H9 (cell line): Measurements from ENCODE around the gene SLC43A1. TPM values are rescaled to one million over a fixed set of nuclear protein-coding genes. Genes with fewer than 3 reads are reported as not detected.

ENCODE experiments used
- DNase-seq: peaks from one replicate; pipeline ENCODE4 v3.0.0-alpha.2; 2017
- H2AFZ ChIP-seq: one replicate; pipeline ENCODE4 v1.6.1; 2013; ENCODE audit warnings: mild to moderate bottlenecking, low read length, control low read depth, moderate library complexity
- H2AK5ac ChIP-seq: 2 replicates; pipeline ENCODE4 v1.6.1; 2013; ENCODE audit warnings: low read length, control low read depth, mixed read lengths; ENCODE audit not compliant: insufficient read length
- H2BK120ac ChIP-seq: one replicate; pipeline ENCODE4 v1.6.1; 2013; ENCODE audit warnings: low read depth, mild to moderate bottlenecking, low read length, control low read depth, inconsistent platforms; ENCODE audit not compliant: poor library complexity, severe bottlenecking
- H2BK12ac ChIP-seq: 2 replicates; pipeline ENCODE4 v1.6.1; 2013; ENCODE audit warnings: low read length, control low read depth, mixed read lengths, low read depth; ENCODE audit not compliant: insufficient read length
- H2BK15ac ChIP-seq: 2 replicates; pipeline ENCODE4 v1.6.1; 2013; ENCODE audit warnings: low read depth, low read length, control low read depth
- H2BK20ac ChIP-seq: one replicate; pipeline ENCODE4 v1.6.1; 2013; ENCODE audit warnings: low read depth, mild to moderate bottlenecking, low read length, control low read depth, inconsistent platforms; ENCODE audit not compliant: poor library complexity, severe bottlenecking
- H2BK5ac ChIP-seq: 2 replicates; pipeline ENCODE4 v1.6.1; 2013; ENCODE audit warnings: low read length, control low read depth, mixed read lengths; ENCODE audit not compliant: insufficient read length
- H3K14ac ChIP-seq: 2 replicates; pipeline ENCODE4 v1.6.1; 2013; ENCODE audit warnings: low read length, control low read depth; ENCODE audit not compliant: insufficient read depth
- H3K18ac ChIP-seq: 2 replicates; pipeline ENCODE4 v1.6.1; 2013; ENCODE audit warnings: low read depth, mild to moderate bottlenecking, mixed read lengths, low read length, control low read depth; ENCODE audit not compliant: insufficient read length
- H3K23ac ChIP-seq: 2 replicates; pipeline ENCODE4 v1.6.1; 2013; ENCODE audit warnings: low read length, control low read depth, mixed read lengths, low read depth; ENCODE audit not compliant: insufficient read length
- H3K23me2 ChIP-seq: 2 replicates; pipeline ENCODE4 v1.6.1; 2013; ENCODE audit warnings: low read depth, mild to moderate bottlenecking, mixed read lengths, low read length, control low read depth; ENCODE audit not compliant: insufficient read length, poor library complexity, severe bottlenecking
- H3K27ac ChIP-seq: 2 replicates; pipeline ENCODE4 v1.5.1; 2013; ENCODE audit warnings: low read length, control low read depth, mixed read lengths, low read depth; ENCODE audit not compliant: insufficient read length
- H3K27me3 ChIP-seq: 2 replicates; pipeline ENCODE4 v1.6.1; 2013; ENCODE audit warnings: low read length, control low read depth, inconsistent platforms; ENCODE audit not compliant: insufficient read depth
- H3K4ac ChIP-seq: 2 replicates; pipeline ENCODE4 v1.6.1; 2013; ENCODE audit warnings: low read depth, mild to moderate bottlenecking, control low read depth, inconsistent platforms, low read length, moderate library complexity
- H3K4me1 ChIP-seq: 2 replicates; pipeline ENCODE4 v1.6.1; 2013; ENCODE audit warnings: low read length, control low read depth, inconsistent platforms; ENCODE audit not compliant: insufficient read depth
- H3K4me2 ChIP-seq: 2 replicates; pipeline ENCODE4 v1.6.1; 2013; ENCODE audit warnings: low read length, control low read depth, mixed read lengths; ENCODE audit not compliant: insufficient read length, insufficient read depth
- H3K56ac ChIP-seq: 2 replicates; pipeline ENCODE4 v1.6.1; 2013; ENCODE audit warnings: low read depth, mild to moderate bottlenecking, mixed read lengths, low read length, control low read depth; ENCODE audit not compliant: insufficient read length
- H3K79me1 ChIP-seq: 2 replicates; pipeline ENCODE4 v1.6.1; 2013; ENCODE audit warnings: low read depth, mild to moderate bottlenecking, moderate library complexity, low read length, control low read depth, inconsistent platforms; ENCODE audit not compliant: insufficient read depth, poor library complexity, severe bottlenecking
- H3K79me2 ChIP-seq: 2 replicates; pipeline ENCODE4 v1.6.1; 2013; ENCODE audit warnings: low read length, control low read depth, inconsistent platforms; ENCODE audit not compliant: insufficient read depth
- H3K9ac ChIP-seq: 2 replicates; pipeline ENCODE4 v1.6.1; 2013; ENCODE audit warnings: low read length, control low read depth, mixed read lengths; ENCODE audit not compliant: insufficient read length; ENCODE audit errors: extremely low read depth
- H3K9me3 ChIP-seq: one replicate; pipeline ENCODE4 v1.6.1; 2013; ENCODE audit warnings: low read depth, low read length, inconsistent platforms; ENCODE audit not compliant: control insufficient read depth
- H3T11ph ChIP-seq: one replicate; pipeline ENCODE4 v1.6.1; 2013; ENCODE audit warnings: mild to moderate bottlenecking, low read length, control low read depth, inconsistent platforms
- H4K20me1 ChIP-seq: one replicate; pipeline ENCODE4 v1.6.1; 2013; ENCODE audit not compliant: control insufficient read depth, insufficient read length, insufficient read depth
- H4K5ac ChIP-seq: 2 replicates; pipeline ENCODE4 v1.6.1; 2013; ENCODE audit warnings: low read depth, mild to moderate bottlenecking, mixed read lengths, low read length, control low read depth; ENCODE audit not compliant: insufficient read length
- H4K8ac ChIP-seq: replicated peaks from 2 replicates; pipeline ENCODE4 v1.6.1; 2013; ENCODE audit warnings: low read length, control low read depth, mixed read lengths, low read depth; ENCODE audit not compliant: insufficient read length
- H4K91ac ChIP-seq: 2 replicates; pipeline ENCODE4 v1.6.1; 2013; ENCODE audit warnings: low read depth, mild to moderate bottlenecking, moderate library complexity, mixed read lengths, low read length, control low read depth; ENCODE audit not compliant: insufficient read length
- H3K27ac Mint-ChIP-seq, 3 experiments: 2 replicates in 2 of 3; 3 replicates in 1 of 3; pipeline ENCODE4 v1.8.0; 2020 to 2021; ENCODE audit warnings: mixed read lengths in 3 of 3, mild to moderate bottlenecking in 1 of 3, moderate library complexity in 1 of 3
- H3K27me3 Mint-ChIP-seq: 2 replicates; pipeline ENCODE4 v1.8.0; 2021; ENCODE audit warnings: low read depth, mild to moderate bottlenecking, moderate library complexity, mixed read lengths
- H3K36me3 Mint-ChIP-seq, 3 experiments: 2 replicates in 2 of 3; 3 replicates in 1 of 3; pipeline ENCODE4 v1.8.0; 2020 to 2021; ENCODE audit warnings: low read depth in 3 of 3, mixed read lengths in 3 of 3; ENCODE audit not compliant: insufficient read depth in 1 of 3
- H3K4me1 Mint-ChIP-seq, 2 experiments: 2 replicates each; pipeline ENCODE4 v1.8.0; 2020; ENCODE audit warnings: mixed read lengths in 2 of 2
- H3K4me3 Mint-ChIP-seq, 2 experiments: 2 replicates in 1 of 2; 3 replicates in 1 of 2; pipeline ENCODE4 v1.8.0; 2020 to 2021; ENCODE audit warnings: mild to moderate bottlenecking in 2 of 2, mixed read lengths in 2 of 2, moderate library complexity in 1 of 2
- H3K9me3 Mint-ChIP-seq, 2 experiments: 2 replicates in 1 of 2; 3 replicates in 1 of 2; pipeline ENCODE4 v1.8.0; 2020; ENCODE audit warnings: mild to moderate bottlenecking in 2 of 2, mixed read lengths in 2 of 2, moderate library complexity in 1 of 2
- WGBS: extraction: QIAGEN DNeasy Blood & Tissue Kit; methylation state at CpG from one replicate; pipeline ENCODE4 v1.1.7; 2013; ENCODE audit warnings: missing lambda C conversion rate, low lambda C conversion rate, mixed read lengths; ENCODE audit not compliant: insufficient read length; ENCODE audit errors: extremely low coverage; 5-methylcytosine and 5-hydroxymethylcytosine counted together
- total RNA-seq: library from RNA; stranded (reverse); gene quantifications from 2 replicates; pipeline ENCODE4 v1.2.1, GENCODE V29; 2021
- TF ChIP-seq, protein P1 (sequence below): fragments of 200-600 bp; sonication (generic); conservative IDR thresholded peaks from 3 replicates; pipeline ENCODE4 v1.8.0; 2021; ENCODE audit warnings: antibody characterized with exemption, mild to moderate bottlenecking

SLC43A1 gene
- total RNA-seq, 1 experiment from 2014 or later: 17.0 TPM

DNA sequence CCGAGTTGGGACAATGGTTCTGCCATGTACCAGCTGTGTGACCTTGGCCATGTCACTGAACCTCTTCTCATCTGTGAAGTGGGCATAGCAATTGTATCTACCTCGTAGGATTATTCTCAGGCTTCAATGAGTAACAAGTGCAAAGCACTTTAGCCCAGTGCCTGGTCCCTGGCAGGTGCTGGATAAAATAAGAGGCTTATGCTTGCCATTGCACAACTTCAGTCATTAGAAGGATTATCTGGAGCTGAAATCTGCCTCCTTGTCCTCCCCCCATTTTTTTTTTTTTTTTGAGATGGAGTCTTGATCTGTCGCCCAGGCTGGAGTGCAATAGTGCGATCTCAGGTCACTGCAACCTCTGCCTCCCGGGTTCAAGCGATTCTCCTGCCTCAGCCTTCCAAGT is 29.1 kb upstream of the SLC43A1 start:
- H2AFZ ChIP-seq: no peak overlapping the region
- no peaks in the 10 kb centered on the region for H3K79me1 ChIP-seq
- no peak overlapping the region for H4K8ac ChIP-seq
- no peak overlapping the region for H3K18ac ChIP-seq
- TF ChIP-seq, protein P1, sequence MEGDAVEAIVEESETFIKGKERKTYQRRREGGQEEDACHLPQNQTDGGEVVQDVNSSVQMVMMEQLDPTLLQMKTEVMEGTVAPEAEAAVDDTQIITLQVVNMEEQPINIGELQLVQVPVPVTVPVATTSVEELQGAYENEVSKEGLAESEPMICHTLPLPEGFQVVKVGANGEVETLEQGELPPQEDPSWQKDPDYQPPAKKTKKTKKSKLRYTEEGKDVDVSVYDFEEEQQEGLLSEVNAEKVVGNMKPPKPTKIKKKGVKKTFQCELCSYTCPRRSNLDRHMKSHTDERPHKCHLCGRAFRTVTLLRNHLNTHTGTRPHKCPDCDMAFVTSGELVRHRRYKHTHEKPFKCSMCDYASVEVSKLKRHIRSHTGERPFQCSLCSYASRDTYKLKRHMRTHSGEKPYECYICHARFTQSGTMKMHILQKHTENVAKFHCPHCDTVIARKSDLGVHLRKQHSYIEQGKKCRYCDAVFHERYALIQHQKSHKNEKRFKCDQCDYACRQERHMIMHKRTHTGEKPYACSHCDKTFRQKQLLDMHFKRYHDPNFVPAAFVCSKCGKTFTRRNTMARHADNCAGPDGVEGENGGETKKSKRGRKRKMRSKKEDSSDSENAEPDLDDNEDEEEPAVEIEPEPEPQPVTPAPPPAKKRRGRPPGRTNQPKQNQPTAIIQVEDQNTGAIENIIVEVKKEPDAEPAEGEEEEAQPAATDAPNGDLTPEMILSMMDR: no peak
- no peak overlapping the region for H2BK120ac ChIP-seq
- no peak overlapping the region for H4K91ac ChIP-seq
- no peak overlapping the region for H3K56ac ChIP-seq
- no peak overlapping the region for H4K5ac ChIP-seq
- no peak for DNase-seq
- no peaks in the 10 kb centered on the region for H3K9me3 Mint-ChIP-seq
- no peak overlapping the region for H3K4ac ChIP-seq
- no peak overlapping the region for H3K4me3 Mint-ChIP-seq
- H3K4me2 ChIP-seq: no peak overlapping the region
- H2BK15ac ChIP-seq: no peak overlapping the region; the same call in 1 of the 2 replicates
- peaks cover 33% of the 10 kb centered on the region for H3K27me3 Mint-ChIP-seq
- H3K4me1 ChIP-seq: peaks cover 4% of the 10 kb centered on the region; the same call in 1 of the 2 replicates
- H3T11ph ChIP-seq: no peak overlapping the region
- no peak overlapping the region for H3K14ac ChIP-seq
- H2AK5ac ChIP-seq: no peak overlapping the region
- H3K23ac ChIP-seq: no peak overlapping the region
- no peak overlapping the region for H2BK20ac ChIP-seq
- H4K20me1 ChIP-seq: no peaks in the 10 kb centered on the region
- no peak overlapping the region for H3K27ac ChIP-seq
- no peaks in the 10 kb centered on the region for H3K9me3 ChIP-seq
- no peak overlapping the region for H3K9ac ChIP-seq
- peaks cover 0 to 3% (median 0%) of the 10 kb centered on the region in 3 experiments; a peak in 4 of 7 replicates for H3K36me3 Mint-ChIP-seq
- no CpG with 5 or more reads among the region's 6 CpGs for WGBS
- no peaks in the 10 kb centered on the region for H3K23me2 ChIP-seq
- no peak overlapping the region for H2BK5ac ChIP-seq
- H3K27ac Mint-ChIP-seq: no peak overlapping the region
- H3K79me2 ChIP-seq: no peaks in the 10 kb centered on the region
- H3K4me1 Mint-ChIP-seq: peaks cover 21 to 38% of the 10 kb centered on the region in 2 experiments
- H2BK12ac ChIP-seq: no peak overlapping the region
- no peaks in the 10 kb centered on the region for H3K27me3 ChIP-seq
